ENCODE results near the gene SAC3D1.

Gene SAC3D1

GRCh38 chr11:65087827-65088226 is 46.8 kb downstream of the SAC3D1 start:
- DNase-seq (ENCODE audit: low read depth in 2 of 2), result no peak

DNA sequence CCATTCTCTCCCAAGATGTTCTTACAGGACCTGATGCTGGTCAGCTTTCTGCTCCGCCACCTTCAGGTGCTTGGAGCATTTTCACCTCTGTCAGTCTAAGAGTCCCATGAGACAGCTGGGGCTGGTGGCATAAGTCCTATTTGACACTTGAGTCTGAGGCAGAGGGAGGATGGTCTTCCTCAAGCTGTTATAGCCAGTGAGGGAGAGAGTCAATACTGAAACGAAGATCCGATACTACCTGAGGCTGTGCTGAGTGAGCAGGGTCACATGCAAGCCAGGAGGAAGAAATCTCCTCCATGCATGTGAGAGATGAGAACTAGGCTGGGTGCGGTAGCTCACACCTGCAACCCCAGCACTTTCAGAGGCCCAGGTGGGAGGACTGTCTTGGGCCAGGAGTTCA is 48.6 kb downstream of the SAC3D1 start:
- no peak for DNase-seq (ENCODE audit: low read depth in 2 of 2)

GRCh38 chr11:65090628-65091027 is 49.6 kb downstream of the SAC3D1 start:
- DNase-seq (ENCODE audit: low read depth in 2 of 2), result no peak
